ENCODE measurements around the gene APOBEC3B. TPM values are rescaled to one million over a fixed set of nuclear protein-coding genes. Genes with fewer than 3 reads are reported as not detected.

Gene APOBEC3B
- total RNA-seq (2021; fragmentation: NEBNext Ultra II Directional; extraction: Animal tissue kit (Norgen Biotek cat#: 25700)), result 14.2 and 16.3 TPM in 2 replicates
- polyA plus RNA-seq (2011; rRNA removed), result 43.3 and 74.9 TPM in 2 replicates
- polyA plus RNA-seq (2011; cell fraction: cytosol; rRNA removed), result 40.4 TPM
- 33.2 TPM for polyA plus RNA-seq (2011; cell fraction: nucleus; rRNA removed)
- polyA plus RNA-seq (2012, experiment 1 of 2), result 32.7 to 53.6 TPM (median 44.2 TPM) in 4 replicates
- polyA plus RNA-seq (2012, experiment 2 of 2), result 38.3 TPM
- 10.0 TPM for polyA plus RNA-seq (2013, experiment 1 of 2)
- 10.3 TPM for polyA plus RNA-seq (2013, experiment 2 of 2)
- polyA minus RNA-seq (2011; rRNA and poly(A)+ RNA removed), result 28.2 and 43.0 TPM in 2 replicates
- polyA minus RNA-seq (2011; cell fraction: cytosol; rRNA and poly(A)+ RNA removed), result 13.7 TPM
- polyA minus RNA-seq (2011; cell fraction: nucleus; rRNA and poly(A)+ RNA removed), result 8.5 TPM
- long read RNA-seq, experiment 1, transcript APOBEC3B-201 (8 exons, 1,533 nt), result major isoform, 15 of 19 reads
- long read RNA-seq, experiment 1, partial matches to known transcripts, result 3 of 19 reads
- long read RNA-seq, experiment 1, other reads (novel, unspliced or antisense), result 0 of 19 reads
- long read RNA-seq, experiment 2, transcript APOBEC3B-201 (8 exons, 1,533 nt), result major isoform, 26 of 29 reads
- long read RNA-seq, experiment 2, partial matches to known transcripts, result 1 of 29 reads
- long read RNA-seq, experiment 2, other reads (novel, unspliced or antisense), result 2 of 29 reads

DNA sequence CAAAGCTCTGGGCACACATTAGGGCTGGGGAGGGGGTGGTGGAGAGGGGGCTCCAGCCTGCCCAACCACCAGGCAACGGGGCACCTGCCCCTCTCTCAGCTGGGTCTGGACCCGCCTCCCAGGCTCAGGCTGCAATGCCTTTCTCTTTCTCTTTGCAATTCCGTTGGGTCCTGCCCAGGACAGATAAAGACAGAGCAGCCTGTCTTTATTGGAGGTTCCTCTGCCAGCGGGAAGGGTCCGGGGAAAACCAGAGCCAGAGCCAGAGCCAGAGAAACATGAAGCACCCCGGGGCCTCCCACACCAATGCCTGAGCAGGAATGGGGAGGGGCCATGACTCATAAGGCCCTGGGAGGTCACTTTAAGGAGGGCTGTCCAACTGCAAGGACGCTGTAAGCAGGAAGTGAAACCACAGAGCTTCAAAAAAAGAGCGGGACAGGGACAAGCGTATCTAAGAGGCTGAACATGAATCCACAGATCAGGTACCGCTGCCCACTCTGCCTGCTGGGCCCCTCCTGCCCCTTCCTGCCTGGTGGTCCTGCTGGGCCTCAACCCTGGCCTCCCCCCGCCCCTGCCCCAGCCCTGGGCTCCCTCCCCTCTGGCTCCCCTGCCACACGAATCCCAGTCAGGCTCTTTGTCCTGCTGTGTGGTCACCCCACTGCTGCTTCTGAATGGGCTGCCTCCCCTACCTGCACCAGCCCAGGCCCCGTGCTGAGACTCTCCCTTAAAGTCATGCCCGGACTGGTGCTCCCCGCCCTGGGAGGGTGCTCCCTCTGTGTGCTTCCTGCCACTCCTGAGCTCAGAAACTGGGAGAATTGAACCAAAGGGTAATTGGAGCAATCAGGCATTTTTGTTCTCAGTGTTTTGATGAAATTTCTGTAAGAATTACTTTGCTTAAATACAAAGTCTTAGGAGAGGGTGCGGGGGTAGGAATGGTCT lies at the start of gene APOBEC3B:
Gene APOBEC3B (plus strand): TSS at position 356 of the 936 bp plus-strand sequence. CDS start 107 bp downstream, at position 463.
- H3K27ac ChIP-seq (ENCODE audit: low read depth, low read length), result peak within 1 kb of the TSS; percentile 54; the same call in 1 of the 2 replicates
- peaks cover 0 to 16% (median 4%) of the 10 kb centered on the region in 4 experiments; a peak in 6 of 7 replicates for H3K4me1 ChIP-seq (replicated peaks in 1 of 4; ENCODE audit: control insufficient read depth in 3 of 4, insufficient read depth in 4 of 4, low read length in 3 of 4)
- DNase-seq (ENCODE audit: low read depth in 1 of 2, low spot score in 2 of 2) (no peak), FAIRE-seq (peak; percentile 84)
- peak within 1 kb of the TSS; percentile 93 for H3K18ac ChIP-seq (ENCODE audit: extremely low read depth, low read length)
- peaks cover 7 to 18% of the 10 kb centered on the region in 2 experiments for H3K9me3 ChIP-seq (ENCODE audit: insufficient read depth in 2 of 2, low read depth in 1 of 2, low read length in 1 of 2)
- peak within 1 kb of the TSS; percentile 90; the same call in 1 of the 2 replicates for H2BK20ac ChIP-seq (ENCODE audit: low read length)
- no peak within 1 kb of the TSS for H3K14ac ChIP-seq (ENCODE audit: insufficient read length)
- H4K20me1 ChIP-seq (replicated peaks in 1 of 2; ENCODE audit: control insufficient read depth in 1 of 2, insufficient read depth in 2 of 2, low read length in 2 of 2), result no peaks in the 10 kb centered on the region
- H3K9ac ChIP-seq (replicated peaks in 1 of 4; ENCODE audit: extremely low read depth in 1 of 4, low read depth in 3 of 4, low read length in 3 of 4), result no peak within 1 kb of the TSS; a peak in 3 of 7 replicates
- peak within 1 kb of the TSS; percentile 39 for H3K56ac ChIP-seq (replicated peaks; ENCODE audit: insufficient read length, low read depth, low read length)
- H2BK5ac ChIP-seq (ENCODE audit: low read depth, low read length), result peak within 1 kb of the TSS; percentile 75; the same call in 1 of the 2 replicates
- 51% methylated on average over 14 of the region's 16 CpGs; no CpG with 5 or more reads in 1 of the 2 experiments for WGBS, 2 experiments (ENCODE audit: extremely low coverage in 1 of 2, insufficient coverage in 1 of 2, insufficient read length in 1 of 2, insufficient replicate concordance in 2 of 2, low coverage in 1 of 2, low lambda C conversion rate in 2 of 2, missing lambda C conversion rate in 1 of 2)
- no peak within 1 kb of the TSS for H3K23ac ChIP-seq (ENCODE audit: insufficient read length)
- peak within 1 kb of the TSS; percentile 84 for H4K91ac ChIP-seq (replicated peaks; ENCODE audit: insufficient read length, low read length)
- H3K4me2 ChIP-seq (ENCODE audit: insufficient read depth in 1 of 2, low read depth in 2 of 2, low read length in 2 of 2), result peak within 1 kb of the TSS; percentile 45 to 48; a peak in 3 of 4 replicates
- no peak within 1 kb of the TSS; the same call in 1 of the 2 replicates for H2AK5ac ChIP-seq (ENCODE audit: low read depth, low read length)
- peaks cover 0 to 5% (median 0%) of the 10 kb centered on the region in 4 experiments; a peak in 2 of 8 replicates for H3K36me3 ChIP-seq (ENCODE audit: control insufficient read depth in 2 of 4, insufficient read depth in 4 of 4, low read length in 3 of 4)
- no peak within 1 kb of the TSS for H2BK15ac ChIP-seq (ENCODE audit: low read length)
- 0 out of 2 replicates have a peak within 1 kb of the TSS, but pooled peaks have one; percentile 30 for H4K8ac ChIP-seq (ENCODE audit: extremely low read depth, insufficient read depth, low read length)
- CTCF ChIA-PET (ENCODE audit: partially characterized antibody), result interaction anchor here (0.9 to 6.9 kb wide), 7 partner anchors 10 to 213 kb away, joined by 3 to 63 read pairs (median 5); no protein-coding TSS in a partner anchor
- peak within 1 kb of the TSS in 1 of 4 experiments; percentile 39; a peak in 2 of 8 replicates for H3K4me3 ChIP-seq (ENCODE audit: extremely low read depth in 1 of 4, insufficient read depth in 2 of 4, low read depth in 3 of 4, low read length in 4 of 4)
- no peaks in the 10 kb centered on the region for H3K27me3 ChIP-seq (replicated peaks in 1 of 4; ENCODE audit: control insufficient read depth in 3 of 4, extremely low read depth in 1 of 4, insufficient read depth in 3 of 4, low read length in 3 of 4)
- peak within 1 kb of the TSS; percentile 90 for H2BK12ac ChIP-seq (ENCODE audit: low read depth, low read length)
- H2AFZ ChIP-seq (ENCODE audit: low read length), result no peak within 1 kb of the TSS
- no peaks in the 10 kb centered on the region for H3K79me2 ChIP-seq (ENCODE audit: control insufficient read depth in 1 of 2, insufficient read depth in 2 of 2, low read length in 2 of 2)
- POLR2A ChIA-PET (ENCODE audit: partially characterized antibody), result interaction anchor here (0.6 to 2.0 kb wide), 4 partner anchors 9 to 38 kb away, joined by 3 to 8 read pairs (median 4); no protein-coding TSS in a partner anchor
- no peaks in the 10 kb centered on the region for H3K79me1 ChIP-seq (ENCODE audit: low read depth, low read length)
- no peaks in the 10 kb centered on the region for H3K23me2 ChIP-seq (ENCODE audit: low read depth, low read length)
- H3K4ac ChIP-seq (replicated peaks; ENCODE audit: insufficient read length, low read depth, low read length), result no peak within 1 kb of the TSS
- peak within 1 kb of the TSS; percentile 86 for H2BK120ac ChIP-seq (replicated peaks; ENCODE audit: low read depth, low read length)
- H4K5ac ChIP-seq (ENCODE audit: insufficient read length, low read depth, low read length), result peak within 1 kb of the TSS; percentile 57
- TF ChIP-seq RBBP5 (IDR thresholded peaks at IDR 0.05; ENCODE audit: borderline replicate concordance, low read depth, low read length), result no peak
- TF ChIP-seq JUND (IDR thresholded peaks at IDR 0.05; ENCODE audit: low read length), result peak; percentile 91
- TF ChIP-seq NANOG (IDR thresholded peaks at IDR 0.05; ENCODE audit: insufficient read depth, low read depth, low read length, poor library complexity, severe bottlenecking), result no peak
- no peak for TF ChIP-seq HDAC2 (IDR thresholded peaks at IDR 0.05; ENCODE audit: borderline replicate concordance in 1 of 2, low read depth in 2 of 2, low read length in 2 of 2)
- TF ChIP-seq EZH2 (IDR thresholded peaks at IDR 0.05; ENCODE audit: low read depth, low read length, severe bottlenecking), result no peak
- TF ChIP-seq SRF (IDR thresholded peaks at IDR 0.05; ENCODE audit: low read depth, low read length), result no peak
